GM12872 (cell line): ENCODE measurements around the gene KRTAP3-1.
"Not testable (repeated sequence)": the region's sequence is repeated elsewhere in the genome, so short reads cannot be mapped to it uniquely, and the experiment has no call there.

ENCODE experiments used
- TF ChIP-seq, protein P1 (sequence below): IDR thresholded peaks from 3 replicates; pipeline ENCODE4 v1.5.1; 2011; ENCODE audit warnings: low read depth, mild to moderate bottlenecking, low read length, moderate library complexity; ENCODE audit not compliant: insufficient read depth

Gene KRTAP3-1

DNA sequence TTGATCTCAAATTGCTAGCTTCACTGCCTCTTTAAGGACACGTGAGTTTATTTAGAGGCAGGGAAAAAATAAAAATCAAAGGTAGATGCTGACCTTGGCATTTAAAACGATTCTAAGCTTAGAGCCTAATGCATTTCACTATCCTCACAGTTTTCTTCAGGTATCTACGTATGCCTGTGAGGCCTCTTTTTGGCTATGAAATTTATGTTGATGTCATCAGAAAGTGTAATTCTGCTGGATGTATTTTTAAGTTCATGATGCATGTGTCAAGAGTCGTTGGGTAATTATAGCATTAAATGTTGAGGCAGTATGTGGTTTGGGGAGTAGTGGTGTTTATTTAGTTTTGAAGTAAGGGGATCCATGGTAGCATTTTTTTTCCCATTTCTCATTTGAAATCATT lies 5.0 kb downstream of the KRTAP3-1 start:
- TF ChIP-seq, protein P1, sequence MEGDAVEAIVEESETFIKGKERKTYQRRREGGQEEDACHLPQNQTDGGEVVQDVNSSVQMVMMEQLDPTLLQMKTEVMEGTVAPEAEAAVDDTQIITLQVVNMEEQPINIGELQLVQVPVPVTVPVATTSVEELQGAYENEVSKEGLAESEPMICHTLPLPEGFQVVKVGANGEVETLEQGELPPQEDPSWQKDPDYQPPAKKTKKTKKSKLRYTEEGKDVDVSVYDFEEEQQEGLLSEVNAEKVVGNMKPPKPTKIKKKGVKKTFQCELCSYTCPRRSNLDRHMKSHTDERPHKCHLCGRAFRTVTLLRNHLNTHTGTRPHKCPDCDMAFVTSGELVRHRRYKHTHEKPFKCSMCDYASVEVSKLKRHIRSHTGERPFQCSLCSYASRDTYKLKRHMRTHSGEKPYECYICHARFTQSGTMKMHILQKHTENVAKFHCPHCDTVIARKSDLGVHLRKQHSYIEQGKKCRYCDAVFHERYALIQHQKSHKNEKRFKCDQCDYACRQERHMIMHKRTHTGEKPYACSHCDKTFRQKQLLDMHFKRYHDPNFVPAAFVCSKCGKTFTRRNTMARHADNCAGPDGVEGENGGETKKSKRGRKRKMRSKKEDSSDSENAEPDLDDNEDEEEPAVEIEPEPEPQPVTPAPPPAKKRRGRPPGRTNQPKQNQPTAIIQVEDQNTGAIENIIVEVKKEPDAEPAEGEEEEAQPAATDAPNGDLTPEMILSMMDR, result no peak

DNA sequence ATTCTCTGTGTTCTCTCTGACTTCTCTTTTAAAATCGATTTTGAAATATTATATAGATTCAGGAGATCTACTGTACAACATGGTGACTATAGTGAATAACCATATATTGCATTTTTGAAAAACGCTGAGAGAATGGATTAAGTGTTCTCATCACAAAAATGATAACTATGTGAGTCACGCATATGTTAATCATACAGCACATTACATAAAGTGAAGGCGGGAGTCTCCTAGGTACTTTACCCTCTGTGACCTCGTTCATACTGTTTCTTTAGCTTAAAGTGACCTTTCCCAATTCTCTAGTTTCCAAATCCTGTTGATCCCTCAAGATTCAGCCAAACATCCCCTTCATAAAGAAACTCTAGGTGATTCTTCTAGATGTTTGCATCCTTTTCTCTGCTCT lies 6.1 kb downstream of the KRTAP3-1 start:
- TF ChIP-seq, protein P1, result no peak

DNA sequence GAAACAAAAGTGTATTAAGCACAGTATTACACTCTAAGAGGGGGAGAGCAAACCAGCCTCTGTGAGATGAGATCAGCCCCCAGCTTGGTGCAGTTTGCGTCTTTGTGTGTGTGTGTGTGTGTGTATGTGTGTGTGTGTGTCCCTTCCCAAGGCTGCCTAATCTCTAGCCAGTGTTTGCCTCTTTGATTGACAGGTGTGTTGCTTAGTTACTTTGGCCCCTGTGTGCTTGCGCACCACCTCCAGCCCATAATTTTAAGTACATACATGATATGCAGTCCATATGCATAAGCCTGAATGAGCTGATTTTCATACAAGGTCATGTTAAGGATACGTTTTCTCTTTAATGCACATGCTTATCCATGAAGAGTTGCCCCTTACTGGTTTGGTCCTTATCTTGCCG lies 7.1 kb downstream of the KRTAP3-1 start:
- TF ChIP-seq, protein P1, result no peak

DNA sequence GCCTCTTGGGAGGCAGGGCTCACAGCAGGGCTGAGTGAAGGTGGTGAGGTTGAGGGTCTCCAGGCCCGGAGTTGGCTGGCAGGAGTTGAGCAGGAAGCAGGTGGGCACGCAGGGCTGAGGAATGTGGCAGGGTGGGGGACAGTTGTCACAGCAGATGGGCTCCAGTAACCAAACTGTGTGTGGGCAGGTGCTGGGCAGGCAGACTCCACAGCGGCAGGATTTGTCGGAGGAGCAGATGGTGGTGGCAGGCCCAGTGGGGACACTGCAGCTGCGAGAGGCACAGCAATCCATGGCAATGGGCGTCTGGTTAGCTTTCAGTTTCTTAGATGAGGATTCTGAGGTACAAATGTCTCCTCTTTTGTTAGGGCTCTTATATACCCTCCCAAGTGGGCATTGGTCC lies 9.4 kb downstream of the KRTAP3-1 start, which contains the start of gene KRTAP3-2:
KRTAP3-2 (minus strand) TSS at position 344 of the 400 bp plus-strand sequence; CDS start at position 291, 53 bp downstream.
- TF ChIP-seq, protein P1, result not testable (repeated sequence)

DNA sequence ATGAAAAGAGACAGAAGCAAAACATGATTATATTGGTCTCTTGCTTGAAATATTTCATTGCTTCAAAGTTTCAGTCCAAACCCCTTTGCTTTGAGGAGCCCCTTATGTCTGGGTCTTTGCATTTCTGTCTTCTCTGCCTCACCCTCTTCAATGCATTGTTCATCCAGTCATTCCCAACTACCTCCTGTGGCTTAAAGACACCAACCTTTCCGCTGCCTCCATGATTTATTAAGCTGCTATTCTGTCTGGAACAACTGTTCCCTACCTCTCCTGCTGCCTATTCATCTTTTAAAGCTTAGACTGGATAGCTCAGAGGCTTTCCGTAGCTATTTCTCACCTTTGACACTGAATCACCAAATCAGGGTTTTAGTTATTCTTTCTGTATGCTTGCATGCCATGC lies 11.6 kb downstream of the KRTAP3-1 start:
- TF ChIP-seq, protein P1, result no peak

DNA sequence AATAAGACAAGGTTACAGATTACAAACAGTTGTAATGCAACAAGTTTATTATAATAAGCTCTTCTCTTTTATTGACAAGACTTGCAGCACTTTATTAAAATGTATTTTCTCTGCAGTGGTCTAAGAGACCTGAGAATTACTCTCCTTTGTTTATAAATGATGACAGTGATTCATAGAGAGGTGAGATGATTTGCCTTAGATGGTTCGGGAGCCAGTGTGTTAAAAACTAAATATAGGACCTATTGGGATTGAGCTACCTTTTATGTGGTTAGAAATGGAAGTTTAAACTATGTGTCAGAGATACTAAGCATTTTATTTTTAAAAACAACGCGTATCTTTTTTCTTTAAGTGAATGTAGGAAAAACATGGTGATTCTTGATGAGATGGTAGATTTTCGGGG lies 12.1 kb downstream of the KRTAP3-1 start:
- TF ChIP-seq, protein P1, result no peak

DNA sequence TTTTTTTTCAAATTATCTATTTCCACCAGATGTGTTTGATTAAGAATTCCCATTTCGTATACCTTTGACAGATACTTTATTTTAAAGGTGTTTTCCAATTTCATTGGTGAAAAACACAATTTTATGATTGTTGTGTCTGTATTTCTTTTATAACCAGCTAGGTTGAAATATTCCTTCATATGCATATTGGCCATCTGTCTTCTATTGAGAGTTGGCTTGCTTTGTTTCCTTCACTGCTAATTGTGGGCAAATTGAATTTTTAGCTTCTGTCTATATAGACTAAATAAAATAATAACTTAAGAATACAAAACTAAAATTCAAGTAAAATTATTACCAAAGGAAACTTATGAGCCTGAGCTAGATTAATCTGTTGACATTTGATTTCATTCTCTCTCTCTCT lies 13.8 kb downstream of the KRTAP3-1 start:
- TF ChIP-seq, protein P1, result no peak

DNA sequence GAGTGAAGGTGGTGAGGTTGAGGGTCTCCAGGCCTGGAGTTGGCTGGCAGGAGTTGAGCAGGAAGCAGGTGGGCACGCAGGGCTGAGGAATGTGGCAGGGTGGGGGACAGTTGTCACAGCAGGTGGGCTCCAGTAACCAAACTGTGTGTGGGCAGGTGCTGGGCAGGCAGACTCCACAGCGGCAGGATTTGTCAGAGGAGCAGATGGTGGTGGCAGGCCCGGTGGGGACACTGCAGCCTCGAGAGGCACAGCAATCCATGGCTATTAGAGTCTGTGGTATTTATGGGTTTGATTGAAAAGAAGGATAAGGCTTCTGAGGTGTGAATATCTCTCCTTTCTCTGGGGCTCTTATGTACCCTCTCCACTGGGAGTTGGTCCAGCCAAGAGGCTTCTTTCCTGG lies 15.1 kb downstream of the KRTAP3-1 start, which contains the start of gene KRTAP3-3:
KRTAP3-3 (minus strand) TSS at position 326 of the 400 bp plus-strand sequence; CDS start at position 259, 67 bp downstream.
- TF ChIP-seq, protein P1, result no peak
